ENCODE measurements around the gene UBE2D2. TPM values are rescaled to one million over a fixed set of nuclear protein-coding genes. Genes with fewer than 3 reads are reported as not detected.
"Not testable (repeated sequence)": the region's sequence is repeated elsewhere in the genome, so short reads cannot be mapped to it uniquely, and the experiment has no call there.

Gene UBE2D2
- total RNA-seq, 1 donor from 2014 or later, result 97.0 TPM

GRCh38 chr5:139605887-139606286 lies 44.7 kb downstream of the UBE2D2 start:
- intact Hi-C loops (cut with DNase I), result no loop called here

GRCh38 chr5:139611703-139612584 lies 50.8 kb downstream of the UBE2D2 start:
- intact Hi-C loops (cut with DNase I), result no loop called here
- TF ChIP-seq, protein P1, sequence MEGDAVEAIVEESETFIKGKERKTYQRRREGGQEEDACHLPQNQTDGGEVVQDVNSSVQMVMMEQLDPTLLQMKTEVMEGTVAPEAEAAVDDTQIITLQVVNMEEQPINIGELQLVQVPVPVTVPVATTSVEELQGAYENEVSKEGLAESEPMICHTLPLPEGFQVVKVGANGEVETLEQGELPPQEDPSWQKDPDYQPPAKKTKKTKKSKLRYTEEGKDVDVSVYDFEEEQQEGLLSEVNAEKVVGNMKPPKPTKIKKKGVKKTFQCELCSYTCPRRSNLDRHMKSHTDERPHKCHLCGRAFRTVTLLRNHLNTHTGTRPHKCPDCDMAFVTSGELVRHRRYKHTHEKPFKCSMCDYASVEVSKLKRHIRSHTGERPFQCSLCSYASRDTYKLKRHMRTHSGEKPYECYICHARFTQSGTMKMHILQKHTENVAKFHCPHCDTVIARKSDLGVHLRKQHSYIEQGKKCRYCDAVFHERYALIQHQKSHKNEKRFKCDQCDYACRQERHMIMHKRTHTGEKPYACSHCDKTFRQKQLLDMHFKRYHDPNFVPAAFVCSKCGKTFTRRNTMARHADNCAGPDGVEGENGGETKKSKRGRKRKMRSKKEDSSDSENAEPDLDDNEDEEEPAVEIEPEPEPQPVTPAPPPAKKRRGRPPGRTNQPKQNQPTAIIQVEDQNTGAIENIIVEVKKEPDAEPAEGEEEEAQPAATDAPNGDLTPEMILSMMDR (IDR thresholded peaks at IDR 0.05), result no peak
- no peak overlapping the region for H3K4me3 ChIP-seq
- peaks cover 14% of the 10 kb centered on the region for H3K4me1 ChIP-seq
- peak in 1 of 2 donors; percentile 24 for ATAC-seq
- H3K9me3 ChIP-seq, result no peaks in the 10 kb centered on the region
- H3K27ac ChIP-seq, result no peak overlapping the region
- H3K27me3 ChIP-seq (ENCODE audit: low read depth), result no peaks in the 10 kb centered on the region
- H3K36me3 ChIP-seq, result peaks cover 25% of the 10 kb centered on the region
- DNase-seq, result no peak

More at GRCh38 chr5:139605887-139606286, 44.7 kb downstream of the UBE2D2 start:
- H3K4me1 ChIP-seq, result no peaks in the 10 kb centered on the region
- ATAC-seq (no peak), DNase-seq (no peak)
- no peaks in the 10 kb centered on the region for H3K27me3 ChIP-seq (ENCODE audit: low read depth)
- no peak overlapping the region for H3K4me3 ChIP-seq
- TF ChIP-seq, protein P1 (IDR thresholded peaks at IDR 0.05), result no peak
- H3K27ac ChIP-seq, result no peak overlapping the region
- no peaks in the 10 kb centered on the region for H3K9me3 ChIP-seq
- peaks cover 43% of the 10 kb centered on the region for H3K36me3 ChIP-seq

GRCh38 chr5:139619861-139620260 lies 58.7 kb downstream of the UBE2D2 start:
- H3K36me3 ChIP-seq, result peaks cover 87% of the 10 kb centered on the region
- H3K9me3 ChIP-seq, result no peaks in the 10 kb centered on the region
- DNase-seq (no peak), ATAC-seq (no peak)
- intact Hi-C loops (cut with DNase I), result no loop called here
- no peaks in the 10 kb centered on the region for H3K4me1 ChIP-seq
- H3K27me3 ChIP-seq (ENCODE audit: low read depth), result no peaks in the 10 kb centered on the region
- H3K4me3 ChIP-seq, result no peak overlapping the region
- TF ChIP-seq, protein P1 (IDR thresholded peaks at IDR 0.05), result no peak
- no peak overlapping the region for H3K27ac ChIP-seq

GRCh38 chr5:139625398-139625797 lies 64.3 kb downstream of the UBE2D2 start:
- H3K4me3 ChIP-seq; H3K4me1 ChIP-seq; H3K27ac ChIP-seq; ATAC-seq; H3K9me3 ChIP-seq; intact Hi-C loops (cut with DNase I); DNase-seq; H3K27me3 ChIP-seq (ENCODE audit: low read depth): not testable (repeated sequence)
- H3K36me3 ChIP-seq, result peaks cover 93% of the 10 kb centered on the region

- no peak overlapping the region for H3K4me3 ChIP-seq
- H3K9me3 ChIP-seq, result no peaks in the 10 kb centered on the region
- DNase-seq, result no peak
- intact Hi-C loops (cut with DNase I), result loop anchor here (10.0 kb wide), 2 partner anchors 64 to 134 kb away; no protein-coding TSS in a partner anchor
- H3K36me3 ChIP-seq, result peaks cover 48% of the 10 kb centered on the region
- no peak overlapping the region for H3K27ac ChIP-seq
- TF ChIP-seq, protein P1 (IDR thresholded peaks at IDR 0.05), result no peak
- H3K4me1 ChIP-seq, result peaks cover 12% of the 10 kb centered on the region
- no peak for ATAC-seq
- H3K27me3 ChIP-seq (ENCODE audit: low read depth), result no peaks in the 10 kb centered on the region
Measured at GRCh38 chr5:139630855-139631254, 69.7 kb downstream of the UBE2D2 start.

All from lower lobe of right lung (tissue), 2 donors.